WTC11 (cell line): ENCODE results near the gene CRY2.

Experiments
- ATF2 ChIP-seq: sonication (generic); formaldehyde crosslinking; IDR thresholded peaks from 2 replicates; pipeline ENCODE4 v1.8.1; 2022; ENCODE audit warnings: low read depth, missing genetic modification reagents, borderline replicate concordance
- CREB1 ChIP-seq: sonication (generic); formaldehyde crosslinking; IDR thresholded peaks from 2 replicates; pipeline ENCODE4 v1.8.0; 2023; ENCODE audit warnings: mild to moderate bottlenecking, missing genetic modification reagents
- CTCF ChIP-seq: fragments of 200-600 bp; IDR thresholded peaks from 2 replicates; pipeline ENCODE4 v1.8.0; 2022; ENCODE audit warnings: antibody characterized with exemption
- IRF1 ChIP-seq: sonication (generic); formaldehyde crosslinking; IDR thresholded peaks from 2 replicates; pipeline ENCODE4 v1.8.0; 2023; ENCODE audit warnings: missing genetic modification reagents
- MAX ChIP-seq: sonication (generic); formaldehyde crosslinking; IDR thresholded peaks from 2 replicates; pipeline ENCODE4 v1.8.0; 2022; ENCODE audit warnings: mild to moderate bottlenecking, missing genetic modification reagents
- ZNF121 ChIP-seq: sonication (generic); formaldehyde crosslinking; IDR thresholded peaks from 2 replicates; pipeline ENCODE4 v1.8.0; 2023; ENCODE audit warnings: missing genetic modification reagents

DNA sequence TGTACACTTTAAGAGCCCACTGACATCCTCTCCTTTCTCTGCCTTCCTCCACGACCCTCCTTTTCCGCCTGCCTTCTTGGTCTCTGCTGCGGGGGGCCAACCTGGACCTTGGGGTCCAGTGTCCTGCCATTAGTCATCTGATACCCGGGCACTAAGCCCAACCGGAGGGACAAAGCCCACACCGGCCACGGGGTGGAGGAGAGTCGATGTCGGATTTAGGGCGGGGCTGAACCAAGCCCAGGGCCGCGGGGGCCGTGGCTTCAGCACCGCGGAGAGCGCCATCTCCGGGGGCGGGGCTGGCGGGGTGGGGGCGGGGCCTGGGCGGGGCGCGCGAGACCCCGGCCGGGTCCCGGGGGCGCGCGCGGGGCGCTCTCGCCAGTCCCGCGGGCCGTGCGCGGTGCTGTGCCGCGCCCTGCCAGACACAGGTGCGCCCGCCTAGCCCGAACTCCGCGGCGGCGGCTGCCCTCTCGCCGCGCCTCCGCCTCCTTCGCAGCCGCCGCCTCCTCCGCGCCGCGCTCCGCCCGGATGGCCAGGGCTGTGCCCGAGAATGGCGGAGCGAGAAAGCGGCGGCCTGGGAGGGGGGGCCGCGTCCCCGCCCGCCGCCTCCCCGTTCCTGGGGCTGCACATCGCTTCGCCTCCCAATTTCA lies 38.1 kb downstream of the CRY2 start, which contains the start of gene MAPK8IP1:
- TF ChIP-seq CREB1 (CRISPR knock-in tag) (no peak), CTCF (no peak), ZNF121 (CRISPR knock-in tag) (no peak), MAX (CRISPR knock-in tag) (no peak), ATF2 (CRISPR knock-in tag) (no peak), IRF1 (CRISPR knock-in tag) (no peak)
